ENCODE results near the gene UBE2D1. TPM values are rescaled to one million over a fixed set of nuclear protein-coding genes. Genes with fewer than 3 reads are reported as not detected.

Gene UBE2D1
- total and polyA plus RNA-seq, 2 of the 8 experiments (the other 6 are each of a cell fraction or from before 2014, with no cell fraction given), result 21.2 to 33.5 TPM

GRCh38 chr10:58384999-58385783 lies 50.4 kb downstream of the UBE2D1 start, which contains the start of gene TFAM (continued):
- no peak for TF ChIP-seq JUN (IDR thresholded peaks at IDR 0.05; ENCODE audit: low read depth, low read length)
- no peak for TF ChIP-seq SP1 (IDR thresholded peaks at IDR 0.05; ENCODE audit: low read depth, low read length)
- no peak for TF ChIP-seq SRF (IDR thresholded peaks at IDR 0.05; ENCODE audit: low read depth, low read length)
- TF ChIP-seq POLR2AphosphoS5 (IDR thresholded peaks at IDR 0.05; ENCODE audit: low read depth, low read length), result peak; percentile 87
- TF ChIP-seq, protein P1, sequence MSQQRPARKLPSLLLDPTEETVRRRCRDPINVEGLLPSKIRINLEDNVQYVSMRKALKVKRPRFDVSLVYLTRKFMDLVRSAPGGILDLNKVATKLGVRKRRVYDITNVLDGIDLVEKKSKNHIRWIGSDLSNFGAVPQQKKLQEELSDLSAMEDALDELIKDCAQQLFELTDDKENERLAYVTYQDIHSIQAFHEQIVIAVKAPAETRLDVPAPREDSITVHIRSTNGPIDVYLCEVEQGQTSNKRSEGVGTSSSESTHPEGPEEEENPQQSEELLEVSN (IDR thresholded peaks at IDR 0.05), result peak; percentile 71
- TF ChIP-seq TEAD4 (IDR thresholded peaks at IDR 0.05; ENCODE audit: low read depth, low read length), result peak; percentile 72; the same call in 1 of the 2 replicates
- no peak for TF ChIP-seq GABPA (IDR thresholded peaks at IDR 0.05; ENCODE audit: borderline replicate concordance, insufficient read depth, low read length)
- TF ChIP-seq BACH1 (IDR thresholded peaks at IDR 0.05; ENCODE audit: low read length), result no peak
- TF ChIP-seq TAF1 (IDR thresholded peaks at IDR 0.05; ENCODE audit: low read depth, low read length), result peak; percentile 83; the same call in 1 of the 2 replicates
- TF ChIP-seq POU5F1 (IDR thresholded peaks at IDR 0.05; ENCODE audit: low read depth, low read length), result no peak
- TF ChIP-seq SP2 (IDR thresholded peaks at IDR 0.05; ENCODE audit: low read length), result no peak
- TF ChIP-seq USF2 (IDR thresholded peaks at IDR 0.05; ENCODE audit: low read length), result no peak
- no peak for TF ChIP-seq RNF2 (IDR thresholded peaks at IDR 0.05; ENCODE audit: borderline replicate concordance, low read depth, low read length, missing control alignments, poor library complexity, severe bottlenecking)
- no peak for TF ChIP-seq NANOG (IDR thresholded peaks at IDR 0.05; ENCODE audit: insufficient read depth, low read depth, low read length, poor library complexity, severe bottlenecking)
- no peak for TF ChIP-seq CHD2 (IDR thresholded peaks at IDR 0.05; ENCODE audit: low read length)
- TF ChIP-seq MAX (IDR thresholded peaks at IDR 0.05), result peak; percentile 71
- no peak for TF ChIP-seq ATF2 (IDR thresholded peaks at IDR 0.05; ENCODE audit: low read length)
- no peak for TF ChIP-seq CHD1 (IDR thresholded peaks at IDR 0.05; ENCODE audit: low read depth, low read length)
- TF ChIP-seq EZH2 (IDR thresholded peaks at IDR 0.05; ENCODE audit: low read depth, low read length, severe bottlenecking), result no peak

Data from H1 (cell line).